Measurements from ENCODE around the gene SV2C.

DNA sequence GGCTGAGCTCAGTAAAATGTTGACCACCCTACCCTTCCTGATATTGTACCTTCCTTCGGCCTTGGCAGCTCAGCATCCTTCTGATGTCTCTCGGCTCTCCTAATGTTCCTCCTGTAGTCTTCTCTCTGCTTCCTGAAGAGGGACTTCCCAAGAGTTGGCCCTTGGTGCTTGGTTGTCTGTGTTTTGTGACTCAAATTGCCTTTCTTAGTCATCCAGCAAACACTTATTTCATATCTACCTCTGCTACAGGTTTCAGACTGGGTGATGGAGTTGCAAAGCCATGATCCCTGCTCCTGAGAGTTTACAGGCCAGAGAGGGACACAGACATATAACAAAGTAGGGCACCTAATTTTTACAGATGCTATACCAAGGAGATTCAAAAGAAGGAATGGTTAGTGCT is 70.1 kb downstream of the SV2C start:
- no peak for TF ChIP-seq EZH2 (IDR thresholded peaks at IDR 0.05; ENCODE audit: low read length)
- TF ChIP-seq, protein P1, sequence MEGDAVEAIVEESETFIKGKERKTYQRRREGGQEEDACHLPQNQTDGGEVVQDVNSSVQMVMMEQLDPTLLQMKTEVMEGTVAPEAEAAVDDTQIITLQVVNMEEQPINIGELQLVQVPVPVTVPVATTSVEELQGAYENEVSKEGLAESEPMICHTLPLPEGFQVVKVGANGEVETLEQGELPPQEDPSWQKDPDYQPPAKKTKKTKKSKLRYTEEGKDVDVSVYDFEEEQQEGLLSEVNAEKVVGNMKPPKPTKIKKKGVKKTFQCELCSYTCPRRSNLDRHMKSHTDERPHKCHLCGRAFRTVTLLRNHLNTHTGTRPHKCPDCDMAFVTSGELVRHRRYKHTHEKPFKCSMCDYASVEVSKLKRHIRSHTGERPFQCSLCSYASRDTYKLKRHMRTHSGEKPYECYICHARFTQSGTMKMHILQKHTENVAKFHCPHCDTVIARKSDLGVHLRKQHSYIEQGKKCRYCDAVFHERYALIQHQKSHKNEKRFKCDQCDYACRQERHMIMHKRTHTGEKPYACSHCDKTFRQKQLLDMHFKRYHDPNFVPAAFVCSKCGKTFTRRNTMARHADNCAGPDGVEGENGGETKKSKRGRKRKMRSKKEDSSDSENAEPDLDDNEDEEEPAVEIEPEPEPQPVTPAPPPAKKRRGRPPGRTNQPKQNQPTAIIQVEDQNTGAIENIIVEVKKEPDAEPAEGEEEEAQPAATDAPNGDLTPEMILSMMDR (optimal IDR thresholded peaks at IDR 0.05 in 1 of 3, IDR thresholded peaks at IDR 0.05 in 1 of 3, conservative IDR thresholded peaks at IDR 0.05 in 1 of 3; ENCODE audit: extremely low read depth in 1 of 3, insufficient read depth in 2 of 3, low read length in 3 of 3) = no peak

All from keratinocyte (primary cell).